IMR-90 (cell line): ENCODE results near the gene ALPI. TPM values are rescaled to one million over a fixed set of nuclear protein-coding genes. Genes with fewer than 3 reads are reported as not detected.

Experiments
- ATAC-seq: fragments of 200-7000 bp; cut with Tn5 transposase; 2 replicates; pipeline ENCODE4 v1.9.1; 2020; ENCODE audit warnings: low read depth, mild to moderate bottlenecking, moderate library complexity
- BruUV-seq: library from RNA; stranded (reverse); fragments of 400-500 nt; replicated peaks from 2 replicates; lab custom pipeline; 2021; lab: Mats Ljungman, UMichigan
- CTCF ChIA-PET: fragments of 300-600 bp; formaldehyde crosslinking; extraction: SDS; loops from one replicate; lab custom pipeline; 2021; ENCODE audit warnings: antibody characterized with exemption; lab: Yijun Ruan, JAX
- POLR2A ChIA-PET: fragments of 300-600 bp; sonication (Branson Sonifier 250); formaldehyde crosslinking; loops from one replicate; lab custom pipeline; 2022; ENCODE audit warnings: antibody characterized with exemption; ENCODE audit not compliant: unreplicated experiment; lab: Charles Lee
- DNase-seq: peaks from one replicate; pipeline ENCODE4 v3.0.0; 2013
- H2AFZ ChIP-seq: replicated peaks from 2 replicates; pipeline ENCODE3; 2013; ENCODE audit warnings: low read length, mild to moderate bottlenecking; ENCODE audit not compliant: poor library complexity
- H2AK5ac ChIP-seq: 2 replicates; pipeline ENCODE4 v1.6.1; 2013; ENCODE audit warnings: low read depth, low read length, inconsistent platforms
- H2AK9ac ChIP-seq: replicated peaks from 2 replicates; pipeline ENCODE3; 2013; ENCODE audit warnings: mild to moderate bottlenecking, low read depth, low read length, moderate library complexity; ENCODE audit not compliant: poor library complexity
- H2BK120ac ChIP-seq: 2 replicates; pipeline ENCODE4 v1.6.1; 2013; ENCODE audit warnings: low read depth, low read length, inconsistent platforms
- H2BK15ac ChIP-seq: 3 replicates; pipeline ENCODE4 v1.6.1; 2013; ENCODE audit warnings: low read depth, low read length, inconsistent platforms
- H2BK20ac ChIP-seq: 2 replicates; pipeline ENCODE4 v1.6.1; 2013; ENCODE audit warnings: low read depth, mild to moderate bottlenecking, inconsistent platforms, low read length, moderate library complexity
- H2BK5ac ChIP-seq: 2 replicates; pipeline ENCODE4 v1.6.1; 2013; ENCODE audit warnings: mild to moderate bottlenecking, low read depth, low read length, inconsistent platforms; ENCODE audit not compliant: poor library complexity, severe bottlenecking
- H3K14ac ChIP-seq: replicated peaks from 2 replicates; pipeline ENCODE4 v1.6.1; 2013; ENCODE audit warnings: low read depth, low read length, inconsistent platforms
- H3K18ac ChIP-seq: 2 replicates; pipeline ENCODE4 v1.6.1; 2013; ENCODE audit warnings: low read depth, low read length, control low read depth
- H3K23ac ChIP-seq: 2 replicates; pipeline ENCODE4 v1.6.1; 2013; ENCODE audit warnings: low read depth, low read length, inconsistent platforms
- H3K27ac ChIP-seq: 2 replicates; pipeline ENCODE4 v1.5.1; 2013; ENCODE audit warnings: mild to moderate bottlenecking, control low read depth, low read length; ENCODE audit not compliant: insufficient read depth
- H3K27me3 ChIP-seq: 2 replicates; pipeline ENCODE4 v1.6.1; 2013; ENCODE audit warnings: low read length; ENCODE audit not compliant: control insufficient read depth, insufficient read depth
- H3K36me3 ChIP-seq: 2 replicates; pipeline ENCODE4 v1.6.1; 2013; ENCODE audit warnings: low read length, mixed read lengths; ENCODE audit not compliant: control insufficient read depth, insufficient read depth
- H3K4ac ChIP-seq: 2 replicates; pipeline ENCODE4 v1.6.1; 2013; ENCODE audit warnings: low read depth, low read length, inconsistent platforms
- H3K4me1 ChIP-seq: 2 replicates; pipeline ENCODE4 v1.6.1; 2013; ENCODE audit warnings: low read length, mixed read lengths; ENCODE audit not compliant: control insufficient read depth, insufficient read depth
- H3K4me2 ChIP-seq: 2 replicates; pipeline ENCODE4 v1.6.1; 2013; ENCODE audit warnings: low read depth, mild to moderate bottlenecking, control low read depth, low read length, moderate library complexity
- H3K4me3 ChIP-seq: 2 replicates; pipeline ENCODE4 v1.5.1; 2013; ENCODE audit warnings: low read depth, mild to moderate bottlenecking, control low read depth, low read length, moderate library complexity; ENCODE audit not compliant: insufficient read depth
- H3K56ac ChIP-seq: 2 replicates; pipeline ENCODE4 v1.6.1; 2013; ENCODE audit warnings: low read length, inconsistent platforms; ENCODE audit not compliant: insufficient read depth; ENCODE audit errors: extremely low read depth
- H3K79me1 ChIP-seq, 2 experiments: 2 replicates each; pipeline ENCODE4 v1.6.1; 2013; ENCODE audit warnings: low read length in 2 of 2, inconsistent platforms in 1 of 2, low read depth in 1 of 2
- H3K9ac ChIP-seq: 2 replicates; pipeline ENCODE4 v1.6.1; 2013; ENCODE audit warnings: low read depth, low read length, control low read depth
- H3K9me1 ChIP-seq: 2 replicates; pipeline ENCODE4 v1.6.1; 2013; ENCODE audit warnings: low read length, inconsistent platforms; ENCODE audit not compliant: insufficient read depth
- H3K9me3 ChIP-seq: 2 replicates; pipeline ENCODE4 v1.6.1; 2013; ENCODE audit warnings: low read length; ENCODE audit not compliant: control insufficient read depth, insufficient read depth
- H4K20me1 ChIP-seq: 2 replicates; pipeline ENCODE4 v1.6.1; 2013; ENCODE audit warnings: low read length, inconsistent platforms; ENCODE audit not compliant: insufficient read depth
- H4K5ac ChIP-seq: 2 replicates; pipeline ENCODE4 v1.6.1; 2013; ENCODE audit warnings: mild to moderate bottlenecking, low read depth, low read length, control low read depth
- H4K8ac ChIP-seq, 2 experiments: 2 replicates each; pipeline ENCODE4 v1.6.1; 2013; ENCODE audit warnings: low read depth in 2 of 2, low read length in 2 of 2, control low read depth in 1 of 2, inconsistent platforms in 1 of 2
- H4K91ac ChIP-seq: 2 replicates; pipeline ENCODE4 v1.6.1; 2013; ENCODE audit warnings: low read depth, low read length, inconsistent platforms; ENCODE audit not compliant: insufficient read depth
- CEBPB ChIP-seq: IDR thresholded peaks from 2 replicates; pipeline ENCODE4 v1.6.1; 2012; ENCODE audit warnings: low read depth, low read length, improper control_type of control experiment
- CHD1 ChIP-seq: IDR thresholded peaks from 2 replicates; pipeline ENCODE4 v1.6.1; 2012; ENCODE audit warnings: low read depth, low read length, improper control_type of control experiment
- FOS ChIP-seq: fragments of 150-350 bp; IDR thresholded peaks from 2 replicates; pipeline ENCODE4 v1.6.1; 2016; ENCODE audit warnings: low read depth, low read length
- MAFK ChIP-seq: IDR thresholded peaks from 2 replicates; pipeline ENCODE4 v1.6.1; 2012; ENCODE audit warnings: low read depth, low read length, improper control_type of control experiment
- MAZ ChIP-seq: IDR thresholded peaks from 2 replicates; pipeline ENCODE4 v1.6.1; 2012; ENCODE audit warnings: low read depth, mild to moderate bottlenecking, low read length, improper control_type of control experiment, moderate library complexity, borderline replicate concordance
- MXI1 ChIP-seq: IDR thresholded peaks from 2 replicates; pipeline ENCODE4 v1.6.1; 2012; ENCODE audit warnings: low read depth, mild to moderate bottlenecking, low read length, moderate library complexity, borderline replicate concordance
- NFE2L2 ChIP-seq: fragments of 150-350 bp; IDR thresholded peaks from 2 replicates; pipeline ENCODE4 v1.6.1; 2016; ENCODE audit warnings: low read depth, mild to moderate bottlenecking, low read length
- POLR2A ChIP-seq: IDR thresholded peaks from 2 replicates; pipeline ENCODE4 v1.6.1; 2012; ENCODE audit warnings: mild to moderate bottlenecking, low read depth, low read length
- RAD21 ChIP-seq: IDR thresholded peaks from 2 replicates; pipeline ENCODE4 v1.6.1; 2012; ENCODE audit warnings: low read length, improper control_type of control experiment
- RCOR1 ChIP-seq: IDR thresholded peaks from 2 replicates; pipeline ENCODE4 v1.6.1; 2012; ENCODE audit warnings: mild to moderate bottlenecking, low read length, improper control_type of control experiment; ENCODE audit not compliant: insufficient replicate concordance
- RFX5 ChIP-seq: IDR thresholded peaks from 2 replicates; pipeline ENCODE4 v1.8.0; 2012; ENCODE audit warnings: low read depth, mild to moderate bottlenecking, low read length, moderate library complexity
- SMC3 ChIP-seq: fragments of 150-350 bp; IDR thresholded peaks from 2 replicates; pipeline ENCODE4 v1.6.1; 2016; ENCODE audit warnings: low read depth, mild to moderate bottlenecking, antibody characterized with exemption, low read length, moderate library complexity
- WGBS, 2 experiments: methylation state at CpG; one replicate each; pipeline versions ENCODE4 v1.1.5 to v1.1.7; 2013; ENCODE audit warnings: missing lambda C conversion rate in 2 of 2; ENCODE audit not compliant: insufficient read length in 1 of 2; ENCODE audit errors: extremely low coverage in 2 of 2; 5-methylcytosine and 5-hydroxymethylcytosine counted together
- dilution Hi-C: fragments of 300-500 bp; cut with HindIII; formaldehyde crosslinking; loops from one replicate; pipeline ENCODE4 v1.14.3; 2018; ENCODE audit warnings: low sequenced_read_pairs; ENCODE audit not compliant: unreplicated experiment
- in situ Hi-C: fragments of 300-500 bp; cut with MboI; formaldehyde crosslinking; loops from 3 replicates; pipeline ENCODE4 v1.14.3; 2019; ENCODE audit warnings: low sequenced_read_pairs, inconsistent platforms, mixed read lengths
- intact Hi-C: fragments of 100-400 bp; cut with micrococcal nuclease; formaldehyde crosslinking; loops from 2 replicates; pipeline ENCODE4 v1.10.0; 2022
- polyA plus RNA-seq, 3 experiments: library from polyadenylated mRNA; depleted of rRNA; stranded (reverse); fragments of >200 nt; gene quantifications; 2 replicates each; pipeline ENCODE4 v1.2.3, GENCODE V29; 2012; ENCODE audit warnings: low replicate concordance in 1 of 3
- total RNA-seq: library from RNA; depleted of rRNA; stranded (reverse); fragments of >200 nt; gene quantifications from 2 replicates; pipeline ENCODE4 v1.2.3, GENCODE V29; 2012
- TF ChIP-seq, protein P1 (sequence below): fragments of 150-350 bp; IDR thresholded peaks from 2 replicates; pipeline ENCODE4 v1.6.1; 2017; ENCODE audit warnings: mild to moderate bottlenecking, antibody characterized with exemption, low read length, low read depth
- TF ChIP-seq, protein P2 (sequence below): conservative IDR thresholded peaks from 2 replicates; pipeline ENCODE4 v1.5.1; 2012; ENCODE audit warnings: mild to moderate bottlenecking, low read depth, low read length, improper control_type of control experiment
- TF ChIP-seq, protein P3 (sequence below): fragments of 150-350 bp; IDR thresholded peaks from 2 replicates; pipeline ENCODE4 v1.6.1; 2016; ENCODE audit warnings: low read depth, mild to moderate bottlenecking, low read length, moderate library complexity, borderline replicate concordance

The ALPI gene
- total and polyA plus RNA-seq, 2 of the 4 experiments (the other 2 are of a cell fraction): not detected

DNA sequence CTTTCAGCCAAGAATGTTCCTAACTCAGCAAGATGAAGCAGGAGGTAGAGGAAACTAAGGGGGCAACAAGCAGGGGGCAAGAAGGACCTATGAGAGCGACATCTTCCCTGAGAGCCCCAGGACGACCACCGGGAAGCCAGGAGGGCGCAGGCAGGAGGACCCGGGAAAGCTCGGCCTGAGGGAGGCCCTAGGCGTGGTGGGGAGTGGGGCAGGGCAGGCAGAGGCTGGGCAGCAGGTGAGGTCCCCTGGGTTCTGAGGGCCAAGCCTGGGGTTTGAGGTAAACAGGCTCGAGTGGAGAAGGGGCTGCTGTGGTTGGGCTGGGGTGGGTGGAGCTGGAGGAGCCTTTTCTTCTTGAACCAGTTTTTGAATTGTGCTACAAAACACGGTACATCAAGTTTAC, 1.3 kb upstream of the ALPI start:
- no peak overlapping the region for H3K18ac ChIP-seq
- dilution Hi-C loops (no loop called here), intact Hi-C loops (no loop called here), in situ Hi-C loops (no loop called here)
- no peak overlapping the region for H3K4me2 ChIP-seq
- H3K9ac ChIP-seq: no peak overlapping the region
- H4K5ac ChIP-seq: no peak overlapping the region
- no peak overlapping the region for H3K27ac ChIP-seq
- H3K79me1 ChIP-seq: no peaks in the 10 kb centered on the region
- H3K4ac ChIP-seq: no peak overlapping the region
- no TSS peak for BruUV-seq
- no peak overlapping the region for H2AK5ac ChIP-seq
- H3K4me3 ChIP-seq: no peak overlapping the region
- H2BK5ac ChIP-seq: no peak overlapping the region
- no peak overlapping the region for H3K56ac ChIP-seq
- H4K91ac ChIP-seq: no peak overlapping the region
- no peak overlapping the region for H2AK9ac ChIP-seq
- TF ChIP-seq MXI1 (no peak), SMC3 (no peak), CEBPB (no peak), FOS (no peak), RAD21 (no peak), NFE2L2 (no peak), RCOR1 (no peak), RFX5 (no peak), MAZ (no peak), MAFK (no peak), CHD1 (no peak), POLR2A (no peak)
- TF ChIP-seq, protein P1, sequence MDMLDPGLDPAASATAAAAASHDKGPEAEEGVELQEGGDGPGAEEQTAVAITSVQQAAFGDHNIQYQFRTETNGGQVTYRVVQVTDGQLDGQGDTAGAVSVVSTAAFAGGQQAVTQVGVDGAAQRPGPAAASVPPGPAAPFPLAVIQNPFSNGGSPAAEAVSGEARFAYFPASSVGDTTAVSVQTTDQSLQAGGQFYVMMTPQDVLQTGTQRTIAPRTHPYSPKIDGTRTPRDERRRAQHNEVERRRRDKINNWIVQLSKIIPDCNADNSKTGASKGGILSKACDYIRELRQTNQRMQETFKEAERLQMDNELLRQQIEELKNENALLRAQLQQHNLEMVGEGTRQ: no peak
- TF ChIP-seq, protein P2, sequence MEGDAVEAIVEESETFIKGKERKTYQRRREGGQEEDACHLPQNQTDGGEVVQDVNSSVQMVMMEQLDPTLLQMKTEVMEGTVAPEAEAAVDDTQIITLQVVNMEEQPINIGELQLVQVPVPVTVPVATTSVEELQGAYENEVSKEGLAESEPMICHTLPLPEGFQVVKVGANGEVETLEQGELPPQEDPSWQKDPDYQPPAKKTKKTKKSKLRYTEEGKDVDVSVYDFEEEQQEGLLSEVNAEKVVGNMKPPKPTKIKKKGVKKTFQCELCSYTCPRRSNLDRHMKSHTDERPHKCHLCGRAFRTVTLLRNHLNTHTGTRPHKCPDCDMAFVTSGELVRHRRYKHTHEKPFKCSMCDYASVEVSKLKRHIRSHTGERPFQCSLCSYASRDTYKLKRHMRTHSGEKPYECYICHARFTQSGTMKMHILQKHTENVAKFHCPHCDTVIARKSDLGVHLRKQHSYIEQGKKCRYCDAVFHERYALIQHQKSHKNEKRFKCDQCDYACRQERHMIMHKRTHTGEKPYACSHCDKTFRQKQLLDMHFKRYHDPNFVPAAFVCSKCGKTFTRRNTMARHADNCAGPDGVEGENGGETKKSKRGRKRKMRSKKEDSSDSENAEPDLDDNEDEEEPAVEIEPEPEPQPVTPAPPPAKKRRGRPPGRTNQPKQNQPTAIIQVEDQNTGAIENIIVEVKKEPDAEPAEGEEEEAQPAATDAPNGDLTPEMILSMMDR: no peak
- TF ChIP-seq, protein P3, sequence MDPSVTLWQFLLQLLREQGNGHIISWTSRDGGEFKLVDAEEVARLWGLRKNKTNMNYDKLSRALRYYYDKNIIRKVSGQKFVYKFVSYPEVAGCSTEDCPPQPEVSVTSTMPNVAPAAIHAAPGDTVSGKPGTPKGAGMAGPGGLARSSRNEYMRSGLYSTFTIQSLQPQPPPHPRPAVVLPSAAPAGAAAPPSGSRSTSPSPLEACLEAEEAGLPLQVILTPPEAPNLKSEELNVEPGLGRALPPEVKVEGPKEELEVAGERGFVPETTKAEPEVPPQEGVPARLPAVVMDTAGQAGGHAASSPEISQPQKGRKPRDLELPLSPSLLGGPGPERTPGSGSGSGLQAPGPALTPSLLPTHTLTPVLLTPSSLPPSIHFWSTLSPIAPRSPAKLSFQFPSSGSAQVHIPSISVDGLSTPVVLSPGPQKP: no peak
- H3K14ac ChIP-seq: no peak overlapping the region
- no peak overlapping the region for H2BK20ac ChIP-seq
- ChIA-PET CTCF (no interaction called here), POLR2A (interaction anchor here (0.7 kb wide), 1 partner anchor 149 kb away, joined by 9 read pairs; no protein-coding TSS in a partner anchor)
- H4K20me1 ChIP-seq: no peaks in the 10 kb centered on the region
- no peaks in the 10 kb centered on the region for H3K9me1 ChIP-seq
- WGBS, 2 experiments: 50% methylated on average over 2 of the region's 9 CpGs; no CpG with 5 or more reads in 1 of the 2 experiments
- H3K4me1 ChIP-seq: no peaks in the 10 kb centered on the region
- no peak for ATAC-seq
- no peak overlapping the region for H2BK15ac ChIP-seq
- H3K36me3 ChIP-seq: no peaks in the 10 kb centered on the region
- no peak overlapping the region for H2BK120ac ChIP-seq
- H3K23ac ChIP-seq: no peak overlapping the region
- no peak for DNase-seq
- no peaks in the 10 kb centered on the region for H3K9me3 ChIP-seq
- H4K8ac ChIP-seq: no peak overlapping the region
- peaks cover 30% of the 10 kb centered on the region for H3K27me3 ChIP-seq
- no peak overlapping the region for H2AFZ ChIP-seq
